Measurements from ENCODE around the gene SF3A2. TPM values are rescaled to one million over a fixed set of nuclear protein-coding genes. Genes with fewer than 3 reads are reported as not detected.

Gene SF3A2
- total RNA-seq, 1 donor from 2014 or later: 129 TPM

DNA sequence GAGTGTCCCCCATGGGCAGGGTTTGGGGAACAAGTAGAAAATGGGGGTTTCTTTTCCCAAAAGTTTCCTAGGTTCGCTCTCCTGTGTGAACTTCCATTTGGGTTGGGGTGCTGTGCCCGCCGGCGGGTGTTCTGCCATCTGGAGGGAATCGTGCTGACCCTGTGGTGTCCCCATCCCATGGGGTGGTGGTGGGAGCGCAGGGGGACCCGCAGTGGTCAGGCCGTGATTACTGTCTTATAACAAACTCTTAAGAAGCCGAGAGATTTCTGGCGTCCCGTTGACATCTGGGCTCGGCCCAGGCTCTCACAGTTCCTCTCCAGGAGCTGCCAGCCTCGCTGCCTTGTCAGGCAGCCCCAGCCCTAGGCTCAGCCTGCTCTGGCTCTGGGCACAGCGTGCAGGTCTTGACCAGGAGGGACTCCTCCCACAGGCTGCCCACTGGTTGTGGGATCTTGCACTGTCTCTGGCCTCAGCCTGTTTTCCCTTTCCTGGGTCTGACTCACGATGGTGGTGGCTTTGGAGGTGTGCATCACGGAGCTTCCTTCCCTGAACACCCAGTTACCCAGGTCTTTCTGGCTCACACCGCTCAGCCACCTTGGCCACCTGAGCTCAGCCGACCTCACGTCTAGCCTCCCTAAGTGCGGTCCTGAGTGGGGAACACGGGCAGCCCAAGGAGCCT lies 35.0 kb upstream of the SF3A2 start:
- peaks cover 12% of the 10 kb centered on the region for H3K36me3 Mint-ChIP-seq
- no peak for DNase-seq (ENCODE audit: extremely low spot score, unreplicated experiment)
- no peaks in the 10 kb centered on the region for H3K9me3 Mint-ChIP-seq
- peaks cover 5% of the 10 kb centered on the region for H3K4me1 Mint-ChIP-seq (ENCODE audit: unreplicated experiment)
- no peak overlapping the region for H3K27ac Mint-ChIP-seq
- no peaks in the 10 kb centered on the region for H3K27me3 Mint-ChIP-seq
- TF ChIP-seq, protein P1, sequence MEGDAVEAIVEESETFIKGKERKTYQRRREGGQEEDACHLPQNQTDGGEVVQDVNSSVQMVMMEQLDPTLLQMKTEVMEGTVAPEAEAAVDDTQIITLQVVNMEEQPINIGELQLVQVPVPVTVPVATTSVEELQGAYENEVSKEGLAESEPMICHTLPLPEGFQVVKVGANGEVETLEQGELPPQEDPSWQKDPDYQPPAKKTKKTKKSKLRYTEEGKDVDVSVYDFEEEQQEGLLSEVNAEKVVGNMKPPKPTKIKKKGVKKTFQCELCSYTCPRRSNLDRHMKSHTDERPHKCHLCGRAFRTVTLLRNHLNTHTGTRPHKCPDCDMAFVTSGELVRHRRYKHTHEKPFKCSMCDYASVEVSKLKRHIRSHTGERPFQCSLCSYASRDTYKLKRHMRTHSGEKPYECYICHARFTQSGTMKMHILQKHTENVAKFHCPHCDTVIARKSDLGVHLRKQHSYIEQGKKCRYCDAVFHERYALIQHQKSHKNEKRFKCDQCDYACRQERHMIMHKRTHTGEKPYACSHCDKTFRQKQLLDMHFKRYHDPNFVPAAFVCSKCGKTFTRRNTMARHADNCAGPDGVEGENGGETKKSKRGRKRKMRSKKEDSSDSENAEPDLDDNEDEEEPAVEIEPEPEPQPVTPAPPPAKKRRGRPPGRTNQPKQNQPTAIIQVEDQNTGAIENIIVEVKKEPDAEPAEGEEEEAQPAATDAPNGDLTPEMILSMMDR (conservative IDR thresholded peaks at IDR 0.05): no peak
- H3K4me3 Mint-ChIP-seq: no peak overlapping the region

DNA sequence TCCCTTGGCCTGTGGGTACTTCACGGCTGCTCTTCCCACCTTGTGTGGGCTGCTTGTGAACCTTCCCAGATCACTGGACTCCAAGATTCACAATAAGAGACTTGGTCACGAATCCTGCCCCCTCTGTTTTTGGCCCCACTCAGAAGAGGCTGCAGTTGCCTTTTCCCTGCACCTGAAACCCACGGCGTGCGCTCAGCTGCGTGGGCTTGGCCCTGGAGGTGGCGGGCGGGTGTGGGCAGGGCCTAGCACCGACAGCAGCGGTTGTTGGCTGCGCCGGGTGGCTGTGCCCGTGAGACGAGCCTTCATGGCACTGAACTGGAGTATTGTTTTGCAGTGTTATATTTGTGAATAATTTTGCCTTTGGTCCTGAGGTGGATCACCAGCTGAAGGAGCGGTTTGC lies 34.3 kb upstream of the SF3A2 start:
- H3K27ac Mint-ChIP-seq: no peak overlapping the region
- H3K4me1 Mint-ChIP-seq (ENCODE audit: unreplicated experiment): peaks cover 5% of the 10 kb centered on the region
- TF ChIP-seq, protein P1 (conservative IDR thresholded peaks at IDR 0.05): no peak

DNA sequence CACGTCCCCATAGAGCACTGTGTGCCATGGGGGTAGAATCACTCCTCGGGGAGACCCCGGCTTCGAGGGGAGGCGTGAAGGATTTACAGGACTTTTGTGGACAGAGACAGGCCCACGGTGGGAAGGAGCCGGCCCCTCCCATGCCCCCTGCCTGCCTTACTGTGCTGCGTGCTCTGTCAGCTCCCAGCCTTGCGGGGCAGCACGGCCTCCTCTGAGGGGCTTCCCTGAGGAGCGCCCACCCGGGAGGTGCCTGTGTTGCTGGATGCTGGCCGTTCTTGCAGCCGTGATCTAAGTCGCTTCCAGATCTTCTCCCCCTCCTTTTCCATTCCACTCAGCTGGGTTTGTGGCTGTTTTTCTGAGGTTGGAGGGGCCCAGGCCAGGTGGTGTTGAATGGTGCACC lies 29.6 kb upstream of the SF3A2 start:
- H3K36me3 Mint-ChIP-seq: peaks cover 13% of the 10 kb centered on the region
- TF ChIP-seq, protein P1 (conservative IDR thresholded peaks at IDR 0.05): no peak
- H3K4me3 Mint-ChIP-seq: no peak overlapping the region
- no peaks in the 10 kb centered on the region for H3K27me3 Mint-ChIP-seq
- no peaks in the 10 kb centered on the region for H3K4me1 Mint-ChIP-seq (ENCODE audit: unreplicated experiment)
- no peaks in the 10 kb centered on the region for H3K9me3 Mint-ChIP-seq
- no peak overlapping the region for H3K27ac Mint-ChIP-seq
- DNase-seq (ENCODE audit: extremely low spot score, unreplicated experiment): no peak

More for the DNA sequence above, 34.3 kb upstream of the SF3A2 start:
- peaks cover 12% of the 10 kb centered on the region for H3K36me3 Mint-ChIP-seq
- no peak overlapping the region for H3K4me3 Mint-ChIP-seq
- no peaks in the 10 kb centered on the region for H3K9me3 Mint-ChIP-seq
- DNase-seq (ENCODE audit: extremely low spot score, unreplicated experiment): no peak
- no peaks in the 10 kb centered on the region for H3K27me3 Mint-ChIP-seq

DNA sequence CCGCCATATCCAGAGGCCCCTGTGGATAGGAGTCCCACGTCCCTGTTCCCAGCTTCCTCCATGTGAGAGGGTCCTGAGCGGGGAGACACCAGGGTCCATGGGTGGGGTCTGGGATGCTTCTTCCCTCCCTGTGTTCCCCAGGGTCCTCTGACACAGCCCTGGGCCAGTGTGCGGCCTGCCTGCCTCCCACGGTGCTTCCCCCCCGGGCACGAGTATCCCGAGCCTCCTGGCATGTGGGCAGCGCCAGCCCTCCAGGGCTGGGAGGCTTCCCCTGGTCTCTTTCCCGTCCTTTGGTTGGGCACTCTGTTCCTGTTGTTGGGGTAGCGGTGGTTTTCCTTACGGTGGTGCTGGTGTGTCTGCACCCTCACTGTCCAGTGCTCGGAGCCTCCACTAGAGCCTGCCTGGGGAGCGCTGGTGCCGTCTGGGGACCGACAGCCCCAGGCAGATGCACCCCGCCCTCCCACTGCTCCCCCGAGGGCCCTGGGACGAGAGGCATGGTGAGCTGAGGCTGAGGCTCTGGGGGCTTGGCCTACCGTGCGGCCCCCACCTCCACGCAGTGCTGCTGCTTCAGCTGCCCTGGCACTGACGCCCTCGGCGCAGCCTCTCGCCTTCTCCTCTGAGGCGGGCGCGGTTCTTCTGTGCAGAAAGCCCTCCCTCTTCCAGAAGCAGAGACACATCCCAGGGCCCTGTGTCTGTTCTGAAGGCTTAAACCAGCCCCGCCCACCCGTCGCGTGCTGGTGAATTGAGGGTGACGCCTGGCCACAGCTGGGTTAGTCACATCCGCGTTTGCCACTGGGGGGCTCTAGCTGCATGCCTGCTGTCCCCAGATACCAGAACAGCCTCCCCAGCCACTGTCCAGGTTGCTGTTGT lies 28.4 kb upstream of the SF3A2 start:
- no peak overlapping the region for H3K4me3 Mint-ChIP-seq
- no peaks in the 10 kb centered on the region for H3K9me3 Mint-ChIP-seq
- no peaks in the 10 kb centered on the region for H3K4me1 Mint-ChIP-seq (ENCODE audit: unreplicated experiment)
- H3K27ac Mint-ChIP-seq: no peak overlapping the region
- H3K27me3 Mint-ChIP-seq: no peaks in the 10 kb centered on the region
- DNase-seq (ENCODE audit: extremely low spot score, unreplicated experiment): no peak
- TF ChIP-seq, protein P1 (conservative IDR thresholded peaks at IDR 0.05): no peak
- peaks cover 13% of the 10 kb centered on the region for H3K36me3 Mint-ChIP-seq

DNA sequence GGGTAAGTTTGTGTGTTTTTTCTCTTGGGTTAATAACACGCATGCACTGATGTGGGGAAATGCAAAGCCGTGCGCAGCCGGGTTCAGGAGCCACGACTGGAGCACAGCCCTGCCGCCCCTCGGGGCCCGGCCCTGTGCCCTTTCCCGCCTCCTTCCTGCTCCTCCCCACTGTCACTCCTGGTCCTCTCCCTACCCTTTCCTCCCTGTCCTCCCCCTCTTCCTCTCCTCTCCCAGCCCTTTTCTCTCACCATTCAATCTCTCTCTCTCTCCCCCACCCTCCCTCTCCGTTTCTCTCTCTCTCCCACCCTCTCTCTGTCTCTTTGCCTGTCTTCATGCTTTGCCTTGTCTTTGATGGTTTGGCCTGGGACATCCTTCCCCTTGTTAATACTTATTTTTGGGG lies 27.6 kb upstream of the SF3A2 start:
- Mint-ChIP-seq H3K4me3 (no peak overlapping the region), H3K9me3 (no peaks in the 10 kb centered on the region), H3K27me3 (no peaks in the 10 kb centered on the region), H3K36me3 (peaks cover 12% of the 10 kb centered on the region), H3K27ac (no peak overlapping the region), H3K4me1 (ENCODE audit: unreplicated experiment) (no peaks in the 10 kb centered on the region)
- DNase-seq (ENCODE audit: extremely low spot score, unreplicated experiment): no peak
- TF ChIP-seq, protein P1 (conservative IDR thresholded peaks at IDR 0.05): no peak

Measured in type B pancreatic cell (in vitro differentiated cells).